Smooth muscle cell of bladder (primary cell): ENCODE data around the gene NUDT3. TPM values are rescaled to one million over a fixed set of nuclear protein-coding genes. Genes with fewer than 3 reads are reported as not detected.

Experiments
- total RNA-seq: library from RNA; depleted of rRNA; stranded (reverse); fragments of >200 nt; gene quantifications from 2 replicates; pipeline ENCODE4 v1.2.3, GENCODE V29; 2014

The NUDT3 gene
- 15.7 and 16.4 TPM in 2 replicates for total RNA-seq

GRCh38 chr6:34392497-34393190, at the start of gene NUDT3:
Gene NUDT3, minus strand, starts transcription at chr6:34392669. Its CDS starts 307 bp downstream, at chr6:34392362.

DNA sequence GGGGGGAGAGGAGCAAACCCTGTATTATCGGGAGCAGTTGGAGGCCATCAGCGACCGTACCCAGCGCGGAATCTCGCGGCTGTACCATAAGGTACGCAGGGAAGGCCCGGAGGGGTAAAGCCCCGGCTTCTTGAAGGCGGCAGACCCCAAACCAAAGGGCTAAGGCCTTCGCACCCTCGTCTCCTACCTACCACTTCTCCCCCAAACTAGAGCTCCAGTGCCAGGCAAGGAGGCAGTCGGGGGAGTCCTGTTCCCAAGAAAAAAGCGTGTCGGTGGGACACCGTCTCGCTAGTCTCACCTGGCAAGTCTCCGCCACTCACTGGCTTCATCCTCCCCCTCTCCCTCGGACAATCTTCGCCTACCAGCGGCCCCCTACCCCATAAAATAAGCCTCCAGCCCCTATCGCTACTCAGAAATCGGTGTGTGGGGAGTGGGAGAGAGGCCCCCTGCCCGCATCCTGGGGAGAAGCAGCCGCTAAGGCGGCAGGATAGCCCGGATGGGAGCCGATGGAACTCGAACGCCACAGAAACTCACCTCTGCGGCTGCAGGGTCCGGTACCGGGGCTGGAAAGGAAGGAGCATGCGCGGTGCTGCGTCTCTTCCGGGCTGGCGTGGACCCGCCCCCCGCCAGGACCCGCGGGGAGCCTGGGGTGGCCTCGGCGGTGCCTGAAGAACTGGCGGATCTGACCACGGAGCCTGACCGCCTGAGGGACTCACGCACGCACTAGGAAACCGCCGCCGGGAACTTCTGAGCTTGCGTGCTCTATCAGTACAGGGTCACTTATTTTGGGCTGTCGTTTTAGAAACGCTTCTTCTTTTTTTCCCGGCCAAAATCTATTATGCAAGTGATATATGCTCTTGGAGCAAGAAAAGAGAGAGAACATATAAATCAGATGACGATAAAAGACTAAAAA, 33.3 kb upstream of the NUDT3 start, which contains the start of gene RPS10:
Gene RPS10 (minus strand): TSS at position 572 of the 913 bp plus-strand sequence. CDS start 848 bp downstream, outside the sequence.

DNA sequence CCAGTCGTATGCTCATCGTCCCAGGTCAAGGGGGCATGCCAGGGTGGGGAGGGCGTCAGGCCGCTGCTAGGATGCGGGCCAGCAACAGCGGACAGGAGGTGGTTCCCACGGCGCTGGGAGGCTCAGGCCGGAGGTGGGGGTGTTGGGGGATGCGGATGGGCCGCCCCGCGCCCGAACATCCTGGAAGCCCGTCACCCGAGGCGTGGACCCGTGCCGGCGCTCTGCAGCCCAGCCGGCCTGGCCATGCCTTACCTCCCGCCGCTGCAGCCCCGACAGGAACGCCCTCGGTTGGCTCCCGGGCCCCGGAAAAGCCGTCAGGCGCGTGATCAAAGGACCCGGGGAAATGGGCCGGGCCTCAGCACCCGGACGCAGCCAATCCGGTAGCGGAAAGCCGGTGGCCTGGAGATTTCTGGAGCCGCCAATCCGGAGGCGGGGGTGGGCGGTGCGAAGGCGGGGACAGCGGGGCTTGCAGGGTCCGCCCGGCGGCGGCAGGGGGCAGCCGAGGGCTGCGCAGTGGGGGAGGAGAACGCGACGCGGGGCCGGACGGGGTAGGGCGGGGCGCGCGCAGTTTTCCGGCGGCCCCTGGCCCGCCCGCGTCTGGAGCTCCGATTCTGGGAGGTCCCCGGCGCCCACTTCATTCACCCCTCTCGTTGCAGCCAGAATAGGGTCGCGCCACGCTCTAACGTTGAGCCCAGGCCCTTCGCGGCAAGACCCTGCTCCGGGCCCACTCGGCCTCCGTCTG, 143.6 kb downstream of the NUDT3 start, which contains the start of gene SMIM29:
Gene SMIM29 (minus strand): TSS at position 280 of the 742 bp plus-strand sequence. CDS start 1,215 bp downstream, outside the sequence.

DNA sequence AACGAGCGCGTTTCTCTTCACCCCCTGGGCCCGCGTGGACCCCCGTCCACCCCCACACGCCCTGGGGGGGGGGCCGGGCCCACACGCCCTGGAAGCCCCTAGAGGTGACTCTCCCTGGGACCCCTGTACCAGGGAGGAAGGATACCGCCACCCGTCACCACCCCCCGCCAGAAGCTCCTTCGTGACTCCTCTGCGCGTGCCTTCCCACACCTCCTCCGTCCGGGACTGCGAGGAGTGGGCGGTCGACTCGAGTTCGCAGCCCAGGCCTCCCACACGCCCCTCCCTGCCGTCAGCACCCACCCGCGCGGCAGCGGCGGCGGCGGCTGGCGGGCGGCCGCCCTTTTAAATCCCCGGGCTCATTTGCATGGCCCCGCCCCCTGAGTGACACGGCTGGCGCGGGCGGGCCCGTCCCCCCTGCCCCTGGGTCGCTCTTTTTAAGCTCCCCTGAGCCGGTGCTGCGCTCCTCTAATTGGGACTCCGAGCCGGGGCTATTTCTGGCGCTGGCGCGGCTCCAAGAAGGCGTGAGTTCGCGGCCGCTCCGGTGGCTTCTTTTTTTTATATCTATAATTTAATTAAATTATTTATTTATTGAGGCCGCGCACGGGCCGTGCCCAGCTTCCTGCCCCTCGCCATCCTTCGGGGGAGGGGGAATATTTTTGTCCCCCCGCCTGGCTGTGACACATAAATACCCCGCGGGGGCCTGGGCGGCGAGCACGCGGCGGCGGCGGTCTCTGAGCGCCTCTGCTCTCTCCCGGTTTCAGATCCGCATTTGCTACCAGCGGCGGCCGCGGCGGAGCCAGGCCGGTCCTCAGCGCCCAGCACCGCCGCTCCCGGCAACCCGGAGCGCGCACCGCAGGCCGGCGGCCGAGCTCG, 155.8 kb downstream of the NUDT3 start, which contains the start of gene HMGA1:
Gene HMGA1 (plus strand): TSS at position 431 of the 873 bp plus-strand sequence. CDS start 3,908 bp downstream, outside the sequence.

Other genes starting within 250 kb of the NUDT3 start
- gene GRM4, start 246.6 kb downstream of the NUDT3 start, total RNA-seq, result under 0.01 TPM in 2 replicates
- 59.4 and 64.8 TPM in 2 replicates for gene HMGA1, start 155.8 kb downstream of the NUDT3 start, total RNA-seq
- 15.1 and 20.8 TPM in 2 replicates for gene SMIM29, start 143.7 kb downstream of the NUDT3 start, total RNA-seq
- gene RPS10, start 33.4 kb upstream of the NUDT3 start, total RNA-seq, result 2,439 and 2,676 TPM in 2 replicates
- not detected in 2 replicates for gene PACSIN1, start 73.4 kb upstream of the NUDT3 start, total RNA-seq
- under 0.01 TPM in 1 of 2 replicates, not detected in the other for gene SPDEF, start 163.7 kb upstream of the NUDT3 start, total RNA-seq